Right lobe of liver (tissue), 4 donors: ENCODE results near the gene PRDM16.

ENCODE experiments used
- POLR2A ChIP-seq: fragments of 450-650 bp; IDR thresholded peaks from one replicate; pipeline ENCODE4 v1.6.1; 2017; ENCODE audit warnings: antibody characterized with exemption, mild to moderate bottlenecking
- TF ChIP-seq, protein P1 (sequence below), 4 donors: fragments of 200-600 bp in 3 of 4; fragments of 450-650 bp in 1 of 4; IDR thresholded peaks; one replicate each; pipeline versions ENCODE4 v1.5.1 to v1.8.0; 2016 to 2022; ENCODE audit warnings: antibody characterized with exemption in 4 of 4, mild to moderate bottlenecking in 2 of 4
- donor health status: DM: no; HTN: no; CAD: no.
- donor health status: DM: no; HTN: no; CAD: no.
- donor health status: DM: no; HTN: yes; CAD: no.

DNA sequence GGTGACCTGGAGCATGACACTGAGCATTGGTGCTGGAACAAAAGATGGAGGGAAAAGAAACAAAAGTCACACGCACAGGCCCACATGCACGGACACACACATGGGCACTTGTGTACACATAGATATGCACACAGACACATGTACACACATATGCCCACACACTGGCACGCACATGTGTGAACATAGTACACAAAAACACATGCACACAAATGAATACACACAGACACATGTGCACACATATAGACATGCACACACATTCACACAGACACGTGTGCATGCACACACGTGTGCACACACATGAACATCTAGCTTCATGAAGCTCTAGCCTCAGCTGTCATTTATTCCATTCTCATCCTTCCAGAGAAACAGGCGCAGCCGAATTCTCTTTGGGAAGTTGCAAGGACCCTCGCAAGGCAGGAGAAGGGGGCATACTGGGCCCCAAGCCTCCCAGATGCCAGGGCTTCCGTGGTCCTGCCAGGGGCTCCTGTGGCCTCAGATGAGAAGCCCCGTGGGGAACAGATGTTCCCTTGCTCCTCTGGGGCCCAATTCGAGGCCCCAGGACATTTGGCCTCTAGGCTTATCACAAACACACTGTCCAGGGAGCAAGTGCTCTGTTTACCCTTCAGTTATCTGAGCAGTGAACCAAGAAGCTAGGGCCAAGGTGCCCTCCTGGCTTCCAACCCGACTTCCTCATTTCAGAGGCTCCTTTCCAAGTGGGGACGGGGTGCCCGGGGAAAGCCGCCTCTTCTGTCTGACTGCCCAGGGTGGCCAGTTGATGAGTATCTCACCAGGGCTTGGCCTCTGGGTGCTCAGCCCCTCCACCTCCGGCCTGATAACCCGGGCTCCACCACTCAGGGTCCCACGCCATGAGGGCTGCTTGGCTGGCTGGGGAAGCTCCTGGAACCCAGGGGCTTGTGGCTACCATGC is 269.1 kb downstream of the PRDM16 start:
- TF ChIP-seq, protein P1, sequence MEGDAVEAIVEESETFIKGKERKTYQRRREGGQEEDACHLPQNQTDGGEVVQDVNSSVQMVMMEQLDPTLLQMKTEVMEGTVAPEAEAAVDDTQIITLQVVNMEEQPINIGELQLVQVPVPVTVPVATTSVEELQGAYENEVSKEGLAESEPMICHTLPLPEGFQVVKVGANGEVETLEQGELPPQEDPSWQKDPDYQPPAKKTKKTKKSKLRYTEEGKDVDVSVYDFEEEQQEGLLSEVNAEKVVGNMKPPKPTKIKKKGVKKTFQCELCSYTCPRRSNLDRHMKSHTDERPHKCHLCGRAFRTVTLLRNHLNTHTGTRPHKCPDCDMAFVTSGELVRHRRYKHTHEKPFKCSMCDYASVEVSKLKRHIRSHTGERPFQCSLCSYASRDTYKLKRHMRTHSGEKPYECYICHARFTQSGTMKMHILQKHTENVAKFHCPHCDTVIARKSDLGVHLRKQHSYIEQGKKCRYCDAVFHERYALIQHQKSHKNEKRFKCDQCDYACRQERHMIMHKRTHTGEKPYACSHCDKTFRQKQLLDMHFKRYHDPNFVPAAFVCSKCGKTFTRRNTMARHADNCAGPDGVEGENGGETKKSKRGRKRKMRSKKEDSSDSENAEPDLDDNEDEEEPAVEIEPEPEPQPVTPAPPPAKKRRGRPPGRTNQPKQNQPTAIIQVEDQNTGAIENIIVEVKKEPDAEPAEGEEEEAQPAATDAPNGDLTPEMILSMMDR (IDR thresholded peaks at IDR 0.05) = no peak
- no peak for TF ChIP-seq POLR2A
